GM19463 (cell line): ENCODE measurements around the gene FAAP100.

Source experiments
- ATAC-seq: cut with Tn5 transposase; IDR thresholded peaks from one replicate; pipeline ENCODE4 v1.9.1; 2021; ENCODE audit warnings: mild to moderate bottlenecking, moderate library complexity; ENCODE audit not compliant: unreplicated experiment

FAAP100 gene

DNA sequence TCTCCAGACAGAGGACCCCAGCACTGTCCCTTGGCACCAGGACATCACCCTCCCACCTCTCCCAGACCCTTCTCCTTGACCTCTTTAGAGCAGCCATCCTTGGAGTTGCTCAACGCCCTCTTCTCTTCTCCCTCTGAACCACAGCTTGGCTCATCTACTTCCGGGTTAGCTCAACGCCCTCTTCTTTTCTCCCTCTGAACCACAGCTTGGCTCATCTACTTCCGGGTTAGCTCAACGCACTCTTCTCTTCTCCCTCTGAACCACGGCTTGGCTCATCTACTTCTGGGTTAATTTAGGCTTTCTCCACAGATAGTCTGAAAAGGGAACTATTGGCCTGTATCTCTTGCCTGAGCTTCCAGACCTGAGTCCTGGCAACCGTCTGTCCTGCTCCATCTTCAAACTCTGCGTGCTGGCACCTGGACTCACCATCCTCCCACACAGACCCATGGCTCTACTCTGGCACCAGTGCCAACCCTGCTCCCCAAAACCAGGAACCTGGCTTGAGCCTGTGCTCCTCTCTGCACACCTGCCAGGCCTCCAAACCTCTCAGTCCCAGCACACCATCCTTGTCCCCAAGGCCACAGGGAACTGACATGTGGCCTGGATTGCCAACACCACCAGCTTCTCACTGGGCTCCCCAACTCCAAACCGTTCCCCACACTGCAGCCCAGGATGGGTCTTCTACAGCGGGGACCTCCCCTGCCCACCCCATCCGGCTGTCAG lies 25.3 kb upstream of the FAAP100 start:
- no peak for ATAC-seq

DNA sequence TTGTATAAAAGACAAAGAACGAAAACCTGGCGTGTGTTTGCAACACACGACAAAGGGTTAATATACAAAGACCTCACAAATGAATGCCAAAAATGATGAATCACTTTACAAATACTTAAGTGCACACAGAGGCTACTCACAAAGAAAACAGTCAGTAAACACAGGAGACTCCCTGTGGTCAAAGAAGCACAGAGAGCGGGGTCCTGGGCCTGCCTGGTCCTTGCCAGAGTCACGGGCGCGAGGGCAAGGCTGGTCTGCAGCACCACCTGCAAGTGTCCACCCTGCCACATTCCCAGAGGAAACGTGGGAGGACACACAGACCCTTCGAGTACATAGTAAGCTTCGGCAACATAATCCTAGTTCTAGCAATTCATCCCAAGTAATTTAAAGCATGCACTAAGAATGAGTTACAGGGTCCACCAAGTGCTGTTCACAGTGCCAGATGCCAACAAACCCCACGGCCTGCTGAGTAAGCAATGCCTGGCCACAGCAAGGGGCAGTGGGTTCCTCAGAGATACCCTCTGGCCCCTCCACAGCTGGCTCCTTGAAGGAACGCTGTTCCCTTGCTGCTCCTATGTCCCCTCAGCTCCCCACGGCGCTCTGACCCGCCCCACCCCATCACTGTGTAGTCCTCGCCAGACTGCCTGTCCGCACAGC lies 24.6 kb upstream of the FAAP100 start:
- ATAC-seq: no peak

DNA sequence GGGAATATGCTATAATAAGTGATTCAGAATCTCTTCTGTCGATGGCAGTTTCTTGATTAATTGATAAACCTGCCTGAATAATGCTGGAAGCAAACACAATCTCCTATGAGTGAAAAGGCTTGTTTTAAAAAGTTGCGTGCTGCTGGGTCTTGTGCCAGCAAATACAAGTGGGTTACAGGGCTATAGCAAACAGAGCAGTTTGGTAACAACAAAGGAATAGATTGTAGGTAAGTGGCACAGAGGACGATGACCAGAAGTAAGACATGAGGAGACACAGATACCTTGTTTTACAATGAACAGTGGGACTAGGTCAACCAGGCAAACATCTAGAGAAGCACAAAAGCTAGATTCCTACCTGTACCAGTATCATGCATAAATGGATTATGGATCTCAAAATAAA lies 23.7 kb upstream of the FAAP100 start:
- ATAC-seq: no peak

DNA sequence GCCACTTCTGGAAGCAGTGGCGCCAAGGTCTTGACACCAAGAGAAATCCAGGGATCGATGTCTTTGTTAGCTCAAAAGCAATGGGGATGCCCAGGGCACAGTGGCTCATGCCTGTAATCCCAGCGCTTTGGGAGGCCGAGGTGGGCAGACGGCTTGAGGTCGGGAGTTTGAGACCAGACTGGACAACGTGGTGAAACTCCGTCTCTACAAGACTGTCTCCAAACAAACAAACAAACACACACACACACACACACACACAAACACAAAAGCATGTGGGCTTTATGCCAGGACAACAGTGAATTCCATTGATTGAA lies 22.4 kb upstream of the FAAP100 start:
- ATAC-seq: no peak

DNA sequence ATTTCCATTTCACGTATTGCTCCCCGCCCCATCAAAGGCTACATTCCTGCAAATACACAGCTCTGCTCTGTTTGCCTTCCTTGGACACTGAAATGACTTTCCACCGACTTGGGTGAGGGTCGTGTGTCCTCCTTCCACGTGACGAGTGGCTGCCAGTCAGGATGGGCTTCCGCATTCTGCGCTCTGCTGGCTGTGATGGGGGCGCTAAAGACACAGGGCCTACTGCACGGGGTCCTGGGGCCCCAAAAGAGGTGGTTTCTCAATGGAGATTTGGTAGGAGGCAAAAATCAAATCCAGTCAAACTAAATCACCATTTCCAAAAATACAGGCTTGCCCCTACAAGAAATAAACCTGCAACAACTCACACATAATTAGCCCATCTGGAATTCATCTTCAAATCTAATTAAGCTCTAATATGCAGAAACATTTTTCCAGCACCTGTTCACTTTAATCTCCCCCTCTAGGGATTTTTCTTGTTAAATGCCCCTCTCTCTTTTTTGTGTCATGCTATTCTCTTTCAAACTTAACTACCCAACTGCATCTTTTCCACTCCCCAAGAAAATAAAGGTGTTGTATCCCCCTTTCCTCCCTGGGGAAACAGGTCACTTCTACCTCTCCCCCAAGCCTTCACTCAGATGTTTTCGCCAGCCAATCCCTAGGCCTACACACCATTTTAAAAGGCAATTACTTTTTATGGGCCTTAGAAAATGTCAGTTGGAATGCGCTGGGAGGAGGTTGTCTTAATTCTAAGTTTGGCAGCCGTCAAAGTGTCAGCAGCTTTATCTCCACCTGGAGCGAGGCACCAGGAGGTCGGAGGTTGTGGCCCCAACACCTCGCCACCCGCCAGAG lies 21.9 kb upstream of the FAAP100 start:
- ATAC-seq: no peak

DNA sequence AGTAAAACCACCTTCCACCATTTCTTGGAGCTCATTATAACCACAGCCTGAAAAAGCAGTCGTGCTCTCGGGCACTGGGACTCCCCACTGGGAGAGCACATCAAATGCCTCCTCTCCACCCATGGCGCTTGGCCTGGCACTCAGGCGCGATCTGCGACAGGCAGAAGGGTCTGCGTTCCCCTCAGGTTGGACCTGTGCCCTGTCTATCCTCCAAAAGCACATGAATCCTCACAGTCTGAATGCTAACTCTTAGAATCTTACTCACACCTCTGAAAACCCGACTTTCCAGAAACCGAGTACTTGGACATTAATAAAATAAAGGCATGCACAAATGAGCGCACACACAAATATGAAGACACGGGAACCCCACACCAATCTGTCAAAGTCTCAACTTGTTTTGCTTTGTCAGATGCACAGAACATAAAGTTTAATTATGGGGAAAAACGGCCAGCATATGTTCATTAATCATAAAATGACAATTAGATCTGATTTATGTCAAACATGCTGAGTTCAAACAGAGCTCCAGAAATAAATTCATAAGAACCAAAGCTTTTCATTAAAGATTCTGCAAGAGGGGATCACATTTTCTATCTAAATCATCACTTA lies 20.5 kb upstream of the FAAP100 start:
- no peak for ATAC-seq

DNA sequence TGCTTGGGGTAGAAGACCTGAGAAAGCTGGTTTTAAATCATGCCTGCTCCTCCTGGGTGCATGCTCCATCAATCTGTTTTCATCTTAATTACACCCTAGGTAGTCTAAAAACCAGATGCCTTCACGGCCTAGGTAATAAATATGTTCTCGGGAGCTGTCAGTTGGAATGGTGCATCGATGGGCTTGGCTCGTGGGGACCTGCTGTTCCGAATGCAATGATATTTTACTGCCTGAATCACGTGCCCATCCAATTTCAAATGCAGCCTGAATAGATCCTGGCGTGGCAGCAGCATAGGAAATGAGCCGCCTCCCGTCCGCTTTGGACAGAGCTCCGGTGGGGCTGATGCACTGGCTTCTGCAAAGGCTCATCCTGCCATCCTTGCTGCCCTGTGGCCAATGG lies 18.8 kb upstream of the FAAP100 start:
- ATAC-seq: no peak

DNA sequence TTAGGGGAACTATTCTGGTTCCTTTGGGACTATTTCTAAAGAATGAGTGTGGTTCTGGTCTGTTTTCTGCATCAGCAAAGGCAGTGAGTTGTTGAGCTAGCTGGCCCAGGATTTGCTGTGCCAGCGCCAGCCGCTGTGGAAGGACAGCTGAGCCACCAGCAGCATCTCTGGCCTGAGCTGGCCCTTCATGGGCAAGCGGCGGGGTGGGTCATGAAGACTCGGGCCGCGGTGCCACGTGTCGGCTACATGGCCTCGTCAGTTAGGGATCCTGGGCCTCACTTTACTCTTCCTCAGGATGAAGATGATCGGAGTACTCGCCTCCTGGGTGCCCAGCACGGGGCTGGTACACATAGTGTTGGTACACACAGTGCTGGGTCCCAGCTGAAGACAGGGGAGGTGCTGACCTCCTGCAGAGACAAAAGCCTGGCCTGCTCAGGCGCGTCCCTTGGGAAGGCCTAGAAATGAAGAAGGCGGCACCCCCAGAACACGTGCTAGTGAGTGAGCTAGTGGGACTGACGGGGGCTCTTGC lies 17.9 kb upstream of the FAAP100 start:
- no peak for ATAC-seq

DNA sequence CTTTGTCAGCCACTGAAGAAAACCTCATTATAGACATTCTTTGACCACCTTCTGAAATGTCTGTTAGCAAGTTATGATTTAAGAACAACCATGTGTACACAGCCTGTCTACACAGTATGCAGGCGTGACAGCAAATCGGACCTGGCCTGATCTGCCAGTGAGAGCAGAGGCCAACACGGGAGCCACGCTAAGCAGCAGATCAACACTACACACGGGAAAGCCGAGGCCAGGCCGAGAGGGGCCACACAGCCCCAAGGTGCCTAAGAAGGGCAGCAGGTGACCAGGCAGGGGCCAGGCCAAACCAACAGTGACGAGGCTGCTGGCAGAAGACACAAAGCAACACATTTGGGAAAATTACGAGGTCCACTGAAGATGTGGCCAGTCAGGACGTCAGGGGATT lies 16.3 kb upstream of the FAAP100 start:
- no peak for ATAC-seq

DNA sequence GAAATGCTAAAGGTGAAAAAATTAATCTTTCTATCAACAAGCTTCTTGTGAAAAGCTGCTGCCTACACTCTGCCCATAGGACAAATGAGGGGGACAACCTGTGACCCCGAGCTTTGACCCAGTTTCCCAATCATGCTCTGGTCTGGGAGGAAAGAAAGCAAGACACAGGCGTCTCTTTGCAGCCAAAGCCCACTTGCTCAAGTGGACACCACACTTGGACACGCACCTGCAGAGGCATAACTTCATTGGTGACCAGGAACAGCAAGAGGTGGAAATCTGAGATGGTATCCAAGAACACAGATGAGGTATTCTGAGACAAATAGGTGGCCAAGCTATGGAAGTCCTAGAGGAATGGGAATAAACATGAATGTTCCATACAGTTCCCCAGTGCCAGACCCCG lies 15.0 kb upstream of the FAAP100 start:
- no peak for ATAC-seq

DNA sequence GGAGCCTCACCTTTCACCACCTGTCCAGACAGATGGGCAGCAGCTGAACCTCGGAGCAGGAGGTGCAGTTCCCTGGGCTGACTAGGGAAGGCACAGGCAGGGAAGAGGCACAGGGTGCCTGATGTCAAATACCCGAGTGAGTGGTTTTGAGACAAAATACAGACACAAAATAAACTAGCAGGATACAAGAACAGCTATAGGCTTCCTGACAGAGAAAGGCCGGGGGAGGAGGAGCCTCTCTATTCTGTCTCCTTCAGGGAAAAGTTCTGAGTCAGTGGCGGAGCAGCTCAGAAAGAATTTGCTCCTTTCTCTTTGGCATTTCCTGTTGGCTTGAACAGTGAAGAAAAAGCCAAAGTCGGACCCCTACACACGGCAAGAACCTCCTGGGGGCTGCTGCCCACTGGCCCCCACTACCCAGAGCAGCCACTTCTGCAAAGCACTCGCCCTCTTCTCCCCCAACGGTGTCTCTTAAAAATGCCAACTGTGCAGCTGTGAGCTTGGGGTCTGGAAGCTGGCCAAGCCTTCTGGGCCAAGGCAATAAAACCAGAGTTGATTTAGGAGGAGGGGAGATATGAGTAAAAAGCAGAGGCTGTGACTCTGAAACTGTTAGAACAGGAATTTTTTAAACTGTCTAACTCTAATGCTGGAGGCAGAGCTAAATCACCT lies 14.4 kb upstream of the FAAP100 start:
- no peak for ATAC-seq

DNA sequence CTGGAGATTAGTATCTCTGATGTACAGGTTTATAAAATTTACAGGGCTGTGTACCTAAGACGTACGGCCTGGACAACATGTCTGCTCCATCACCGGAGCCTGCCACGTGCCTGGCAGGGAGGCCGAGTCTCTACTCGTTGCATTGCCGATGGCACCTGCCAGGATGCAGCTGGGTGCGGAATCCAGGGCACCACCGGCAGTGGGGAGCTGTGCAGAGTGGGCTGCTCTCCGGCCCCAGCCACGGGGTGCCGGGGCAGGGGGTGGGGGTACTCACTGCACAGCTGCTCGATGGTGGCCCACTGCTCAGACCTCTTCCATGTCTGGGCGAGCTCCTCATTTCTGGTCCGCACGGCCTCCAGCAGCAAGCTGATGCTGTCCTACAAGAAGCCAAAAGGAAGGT lies 13.1 kb upstream of the FAAP100 start:
- ATAC-seq: no peak

DNA sequence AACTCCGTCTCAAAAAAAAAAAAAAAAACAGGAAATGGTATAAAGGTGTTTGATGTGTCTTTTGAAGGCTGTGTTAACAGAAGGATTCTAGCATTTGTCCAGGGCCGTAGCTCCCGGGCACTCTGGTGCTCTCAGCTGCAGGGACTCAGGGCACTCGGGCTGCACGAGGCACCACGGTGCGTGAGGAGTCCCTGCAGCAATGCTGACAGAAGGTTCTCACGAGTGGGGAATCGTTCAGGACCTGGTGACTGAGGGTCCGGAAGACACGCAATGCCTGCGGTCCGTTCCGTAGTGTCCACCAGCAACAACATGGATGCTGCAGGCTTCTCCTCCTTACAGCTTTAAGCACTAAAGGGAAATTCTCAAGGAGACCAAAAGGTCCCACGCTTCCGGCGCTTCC lies 12.6 kb upstream of the FAAP100 start:
- ATAC-seq: no peak

DNA sequence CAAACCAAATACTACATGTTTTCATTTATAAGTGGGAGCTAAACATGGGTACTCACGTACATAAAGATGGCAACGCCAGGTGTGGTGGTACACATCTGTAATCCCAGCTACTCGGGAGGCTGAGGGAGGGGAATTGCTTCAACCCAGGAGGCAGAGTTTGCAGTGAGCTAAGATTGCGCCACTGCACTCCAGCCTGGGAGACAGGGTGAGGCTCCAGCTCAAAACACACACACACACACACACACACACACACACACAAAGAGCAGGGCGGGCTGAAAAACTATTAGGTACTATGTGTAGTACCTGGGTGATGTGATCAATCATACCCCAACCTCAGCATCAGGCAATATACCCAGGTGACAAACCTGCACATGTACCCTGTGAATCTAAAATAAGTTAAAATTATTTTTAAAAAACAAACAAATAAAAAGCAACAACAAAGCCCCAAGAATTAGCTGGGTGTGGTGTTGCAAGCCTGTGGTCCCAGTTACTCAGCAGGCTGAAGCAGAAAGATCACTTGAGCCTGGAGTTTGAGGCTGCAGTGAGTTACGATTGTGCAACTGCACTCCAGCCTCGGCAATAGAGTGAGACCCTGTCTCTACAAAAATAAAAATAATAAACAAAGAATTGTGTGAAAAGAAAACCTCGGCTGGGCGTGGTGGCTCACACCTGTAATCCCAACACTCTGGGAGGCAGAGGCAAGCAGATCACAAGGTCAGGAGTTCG lies 11.9 kb upstream of the FAAP100 start:
- no peak for ATAC-seq

DNA sequence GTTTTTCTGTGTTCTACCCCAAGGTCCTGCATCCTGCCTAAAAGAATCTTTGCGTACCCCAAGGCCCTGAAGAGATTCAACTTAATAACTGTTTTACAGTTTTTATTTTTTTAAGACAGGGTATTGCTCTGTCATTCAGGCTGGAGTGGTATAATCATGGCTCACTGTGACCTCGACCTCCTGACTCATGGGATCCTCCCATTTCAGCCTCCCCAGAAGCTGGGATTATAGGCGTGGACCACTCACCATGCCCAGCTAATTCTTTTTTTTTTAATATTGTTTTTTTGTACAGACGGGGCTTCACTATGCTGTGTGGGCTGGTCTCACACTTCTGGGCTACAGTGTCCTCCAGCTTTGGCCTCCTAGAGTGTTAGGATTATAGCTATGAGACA lies 9.3 kb upstream of the FAAP100 start:
- no peak for ATAC-seq

DNA sequence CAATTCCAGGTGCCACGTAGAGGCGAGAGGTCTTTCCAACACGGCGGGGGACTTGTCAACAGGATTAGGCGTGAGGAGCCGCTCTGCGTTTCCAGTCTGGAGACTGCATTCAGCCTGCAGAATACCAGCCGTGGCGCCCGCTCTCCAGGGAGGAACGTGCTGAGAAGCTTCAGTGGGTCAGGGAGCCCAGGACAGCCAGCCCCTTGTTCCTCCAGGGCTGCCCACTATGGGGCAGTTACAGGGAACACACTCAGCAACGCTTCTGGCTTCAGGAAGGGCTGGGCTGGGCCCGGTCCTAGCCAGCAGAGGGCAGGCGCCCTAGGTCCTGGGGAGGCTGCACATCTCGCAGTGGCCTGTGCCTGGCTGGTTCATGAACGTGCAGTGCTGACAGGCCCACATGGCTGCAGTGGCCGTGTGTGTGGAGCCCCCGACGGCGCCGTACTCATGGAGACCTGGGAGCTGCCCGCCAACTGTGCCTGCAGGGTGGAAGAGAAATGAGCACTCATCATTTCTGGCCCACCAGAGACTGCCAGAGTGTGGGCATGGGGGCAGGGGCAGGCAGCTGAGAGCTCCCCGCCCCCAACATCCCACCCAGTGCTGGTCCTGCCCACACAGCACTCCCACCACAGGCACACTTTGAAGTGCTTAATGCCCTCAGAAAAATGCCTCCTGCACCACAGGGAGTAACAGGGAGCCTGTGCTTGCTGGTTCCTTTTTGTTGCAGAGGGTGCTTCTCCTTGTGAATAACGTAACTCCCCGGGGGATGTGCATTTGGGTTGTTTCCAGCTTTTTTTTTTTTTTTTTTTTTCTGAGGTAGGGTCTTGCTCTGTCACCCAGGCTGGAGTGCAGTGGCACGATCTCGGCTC lies 7.0 kb upstream of the FAAP100 start:
- no peak for ATAC-seq

DNA sequence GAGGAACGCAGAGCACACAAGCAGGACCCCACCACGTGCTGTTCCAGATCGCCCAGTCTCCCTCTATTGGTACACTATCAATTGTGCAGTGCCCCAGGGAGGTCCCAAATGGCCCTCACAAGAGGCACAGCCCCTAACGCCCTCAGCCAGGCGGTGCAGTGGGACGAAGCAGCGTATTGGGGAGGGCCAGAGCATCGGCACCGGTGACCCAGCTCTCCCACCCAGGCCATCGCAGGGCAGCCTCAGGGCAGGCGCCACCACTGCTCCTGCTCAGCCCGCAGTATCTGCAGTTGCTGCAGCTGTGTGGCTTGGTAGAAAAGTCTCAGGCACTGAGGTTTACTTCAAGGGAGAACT lies 5.9 kb upstream of the FAAP100 start:
- no peak for ATAC-seq

DNA sequence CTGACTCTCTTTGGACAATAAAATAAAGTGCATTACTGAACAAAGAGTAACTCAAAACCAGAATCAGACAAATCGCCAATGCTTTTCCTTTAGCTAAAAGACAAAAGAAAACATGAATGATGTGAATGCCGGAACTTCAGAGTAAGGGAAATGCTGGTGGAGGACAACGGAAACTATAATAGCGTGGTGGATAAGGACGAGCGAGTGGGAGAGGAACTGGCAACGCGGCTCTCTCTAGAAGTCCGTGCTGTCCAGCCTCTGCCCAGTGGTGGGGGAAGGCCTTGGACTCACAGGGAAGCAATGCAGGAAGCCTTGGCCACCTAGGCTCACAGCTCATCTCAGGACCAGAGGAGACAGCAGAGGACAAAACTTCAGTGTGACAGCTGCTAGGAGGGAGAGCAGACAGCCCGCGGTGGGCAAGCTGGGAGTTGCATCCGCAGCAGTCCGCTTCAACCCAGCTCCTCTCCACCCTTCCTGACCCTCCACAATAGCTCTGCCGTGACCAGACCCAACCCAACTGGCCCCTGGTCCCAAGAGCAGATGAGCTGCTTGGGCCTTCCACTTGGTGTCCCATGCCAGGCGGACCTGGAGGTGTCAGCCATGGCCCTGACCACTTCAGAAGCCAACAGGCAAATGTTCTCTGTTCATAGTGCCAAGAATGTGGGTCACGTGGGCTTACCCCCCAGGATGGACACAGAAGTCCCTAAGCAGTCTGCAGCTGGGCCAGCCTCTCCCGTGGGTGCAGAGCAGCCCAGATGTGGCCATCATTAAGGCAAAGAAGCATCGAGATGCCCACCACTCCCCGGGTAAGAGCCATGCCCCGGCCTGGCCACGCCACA lies 5.3 kb upstream of the FAAP100 start:
- no peak for ATAC-seq

DNA sequence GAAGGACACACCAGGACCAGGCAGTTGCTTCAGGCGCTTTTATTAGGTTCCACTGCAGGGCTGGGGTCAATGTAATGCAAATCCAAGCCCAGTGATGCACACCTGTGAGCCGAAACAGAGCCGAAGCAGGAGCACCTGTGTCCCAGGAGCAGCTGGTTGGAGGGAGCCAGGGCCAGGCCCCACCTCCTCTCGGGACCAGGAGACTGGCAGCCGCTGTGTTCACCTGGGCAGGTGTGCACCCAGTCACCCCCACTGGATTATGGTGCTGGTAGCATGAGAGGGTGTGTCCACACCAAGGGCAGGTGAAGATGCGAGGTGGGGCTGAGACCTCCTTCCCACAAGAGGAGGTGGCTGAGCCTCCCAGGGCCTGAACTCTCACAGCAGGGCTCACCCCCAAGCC lies 4.7 kb upstream of the FAAP100 start:
- ATAC-seq: no peak
